K562 (cell line): ENCODE data around the gene UGT3A2. TPM values are rescaled to one million over a fixed set of nuclear protein-coding genes. Genes with fewer than 3 reads are reported as not detected.

Source experiments
- ATAC-seq: fragments of 200-7000 bp; cut with Tn5 transposase; 3 replicates; pipeline ENCODE4 v1.9.1; 2020; ENCODE audit warnings: moderate library complexity
- BruUV-seq: library from RNA; stranded (reverse); fragments of 400-500 nt; replicated peaks from 2 replicates; lab custom pipeline; 2021; lab: Mats Ljungman, UMichigan
- CTCF ChIA-PET: fragments of 300-600 bp; formaldehyde crosslinking; extraction: SDS; loops from one replicate; lab custom pipeline; 2021; ENCODE audit warnings: low intra/inter-chr PET ratio; lab: Yijun Ruan, JAX
- POLR2A ChIA-PET: fragments of 300-600, 350-650 bp; sonication (Branson Sonifier 250); formaldehyde crosslinking; extraction: SDS; loops from one replicate; lab custom pipeline; 2021; ENCODE audit warnings: antibody characterized with exemption, inconsistent platforms; lab: Yijun Ruan, JAX
- DNase-seq, 4 experiments: peaks; one replicate each; pipeline versions ENCODE4 v3.0.0 to v3.0.0-alpha.2; 2011 to 2018; ENCODE audit warnings: low spot score in 3 of 4, mixed read lengths in 3 of 4; ENCODE audit errors: extremely low read depth in 1 of 4
- FAIRE-seq: peaks from 2 replicates; lab custom pipeline; 2011; peaks lifted over from hg19 to GRCh38; lab: Jason Lieb, UNC
- H2AFZ ChIP-seq: 2 replicates; pipeline ENCODE4 v1.6.0; 2011; ENCODE audit warnings: low read depth, low read length, control low read depth, inconsistent platforms
- H3K27ac ChIP-seq: fragments of 200-600 bp; 3 replicates; pipeline ENCODE4 v1.8.0; 2011; ENCODE audit warnings: low read depth, mild to moderate bottlenecking, control low read depth, inconsistent platforms, low read length, moderate library complexity, mixed read lengths; ENCODE audit errors: extremely low read depth
- H3K27me3 ChIP-seq, 2 experiments: fragments of 300-600 bp in 1 of 2; 2 replicates in 1 of 2; 3 replicates in 1 of 2; pipeline versions ENCODE4 v1.6.0 to v1.8.0; 2011; ENCODE audit warnings: inconsistent platforms in 2 of 2, low read length in 2 of 2, mild to moderate bottlenecking in 1 of 2, mixed read lengths in 1 of 2, moderate library complexity in 1 of 2; ENCODE audit not compliant: control insufficient read depth in 2 of 2, insufficient read depth in 2 of 2
- H3K36me3 ChIP-seq: fragments of 300-600 bp; 3 replicates; pipeline ENCODE4 v1.8.0; 2011; ENCODE audit warnings: mild to moderate bottlenecking, low read length, inconsistent platforms; ENCODE audit not compliant: control insufficient read depth, insufficient read depth
- H3K4me1 ChIP-seq, 2 experiments: fragments of 200-600 bp in 1 of 2; replicated peaks in 1 of 2; 2 replicates in 1 of 2; 3 replicates in 1 of 2; pipeline versions ENCODE4 v1.5.1 to v1.8.0; 2011; ENCODE audit warnings: inconsistent platforms in 2 of 2, low read length in 2 of 2, mild to moderate bottlenecking in 1 of 2, mixed read lengths in 1 of 2, moderate library complexity in 1 of 2; ENCODE audit not compliant: control insufficient read depth in 2 of 2, insufficient read depth in 2 of 2
- H3K4me2 ChIP-seq: 2 replicates; pipeline ENCODE4 v1.6.1; 2011; ENCODE audit warnings: low read length, control low read depth, inconsistent platforms, mixed read lengths; ENCODE audit not compliant: insufficient read depth
- H3K4me3 ChIP-seq: fragments of 200-600 bp; sonication (generic), shearing (Covaris generic); 2 replicates; pipeline ENCODE4 v1.5.1; 2016; ENCODE audit warnings: control low read depth, inconsistent platforms
- H3K79me2 ChIP-seq: fragments of 200-600 bp; 3 replicates; pipeline ENCODE4 v1.8.0; 2011; ENCODE audit warnings: low read length, inconsistent platforms; ENCODE audit not compliant: control insufficient read depth, insufficient read depth
- H3K9ac ChIP-seq, 2 experiments: 2 replicates each; pipeline versions ENCODE4 v1.6.0 to v1.6.1; 2011; ENCODE audit warnings: low read depth in 2 of 2, low read length in 2 of 2, control low read depth in 1 of 2, inconsistent platforms in 1 of 2, mild to moderate bottlenecking in 1 of 2, mixed read lengths in 1 of 2; ENCODE audit not compliant: insufficient read depth in 1 of 2
- H3K9me1 ChIP-seq: one replicate; pipeline ENCODE4 v1.6.0; 2011; ENCODE audit warnings: inconsistent platforms, mild to moderate bottlenecking, low read length, moderate library complexity; ENCODE audit not compliant: control insufficient read depth, insufficient read depth
- H3K9me3 ChIP-seq: replicated peaks from 2 replicates; pipeline ENCODE4 v1.5.1; 2011; ENCODE audit warnings: low read depth, low read length, inconsistent platforms; ENCODE audit not compliant: control insufficient read depth, insufficient read depth
- H4K20me1 ChIP-seq: replicated peaks from 2 replicates; pipeline ENCODE4 v1.6.1; 2011; ENCODE audit warnings: low read length, inconsistent platforms, mixed read lengths; ENCODE audit not compliant: control insufficient read depth, insufficient read depth
- HEY1 ChIP-seq: fragments of 250-450 bp; sonication (Bioruptor Pico); IDR thresholded peaks from 2 replicates; pipeline ENCODE4 v1.5.0; 2020; ENCODE audit warnings: mild to moderate bottlenecking, moderate library complexity, borderline replicate concordance
- MLX ChIP-seq, 2 experiments: fragments of 450-650 bp in 1 of 2; sonication (generic) in 1 of 2; formaldehyde crosslinking; conservative IDR thresholded peaks; 2 replicates each; pipeline versions ENCODE4 v1.4.0 to v1.8.1; 2020 to 2022; ENCODE audit warnings: mild to moderate bottlenecking in 1 of 2, missing genetic modification reagents in 1 of 2
- PYGO2 ChIP-seq: fragments of 450-650 bp; IDR thresholded peaks from 2 replicates; pipeline ENCODE4 v1.6.1; 2016; ENCODE audit warnings: mild to moderate bottlenecking, missing genetic modification characterization, moderate library complexity, missing compliant biosample characterization
- ZNF518B ChIP-seq: fragments of 250-450 bp; sonication (Bioruptor Pico); IDR thresholded peaks from 2 replicates; pipeline ENCODE4 v1.5.0; 2021; ENCODE audit warnings: mild to moderate bottlenecking, moderate library complexity
- WGBS: fragments of 100-300 bp; shearing (Covaris generic); methylation state at CpG from one replicate; pipeline ENCODE4 v1.1.6; 2016; ENCODE audit warnings: low coverage, mixed read lengths; ENCODE audit not compliant: insufficient coverage; ENCODE audit errors: missing lambda C conversion rate; 5-methylcytosine and 5-hydroxymethylcytosine counted together
- in situ Hi-C: fragments of 300-500 bp; cut with MboI; formaldehyde crosslinking; loops from 4 replicates; pipeline ENCODE4 v1.15.0; 2018; ENCODE audit warnings: inconsistent platforms, mixed read lengths
- intact Hi-C: fragments of 100-400 bp; cut with micrococcal nuclease; formaldehyde crosslinking; loops from 2 replicates; pipeline ENCODE4 v1.14.2; 2022
- polyA plus RNA-seq, 8 experiments: library from polyadenylated mRNA; depleted of rRNA in 4 of 8; stranded (reverse) in 5 of 8; unstranded in 3 of 8; fragments of >200 nt; fragmentation: Nextera tagmentation in 2 of 8; fragmentation: Illumina TruSeq in 1 of 8; extraction: Ambion mirVana in 2 of 8; extraction: Trizol in 1 of 8; gene quantifications; 2 replicates each; pipeline versions ENCODE4 v1.2.1 to v1.2.3, GENCODE V29; 2011 to 2014; ENCODE audit warnings: inconsistent platforms in 1 of 8, missing spikeins in 1 of 8
- total RNA-seq, 7 experiments: library from RNA; depleted of rRNA in 6 of 7; stranded (reverse); fragments of >200 nt in 6 of 7; fragmentation: Illumina TruSeq in 2 of 7; extraction: Trizol in 2 of 7; gene quantifications; 2 replicates each; pipeline versions ENCODE4 v1.2.1 to v1.2.3, GENCODE V29; 2011 to 2021; ENCODE audit warnings: low replicate concordance in 1 of 7
- TF ChIP-seq, protein P1 (sequence below): fragments of 200-400 bp; formaldehyde crosslinking; IDR thresholded peaks from 2 replicates; pipeline ENCODE4 v1.6.1; 2017; ENCODE audit warnings: mild to moderate bottlenecking, low read depth, low read length, moderate library complexity

Gene UGT3A2
- total and polyA plus RNA-seq, 9 of the 15 experiments (the other 6 are each of a cell fraction or from before 2014, with no cell fraction given) = not detected

DNA sequence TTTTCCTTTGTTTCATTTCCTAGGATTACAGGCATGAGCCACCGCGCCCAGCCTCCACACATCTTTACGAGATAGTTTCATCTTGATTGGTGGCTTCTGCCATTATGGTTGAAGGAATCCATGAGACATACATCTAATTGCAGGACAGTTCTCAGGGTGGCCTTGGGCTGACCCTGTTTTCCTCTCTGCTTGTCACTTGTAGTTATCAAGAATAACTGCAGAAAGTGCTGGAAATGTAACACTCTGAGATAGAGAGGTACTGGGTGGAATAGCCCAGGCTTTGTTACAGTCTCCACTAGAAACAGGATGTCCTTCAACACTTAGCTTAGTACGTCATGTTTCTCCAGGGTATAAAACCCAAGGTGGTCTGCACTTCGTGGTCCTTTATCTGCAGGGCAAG is 10.7 kb downstream of the UGT3A2 start:
- ATAC-seq = no peak
- no peaks in the 10 kb centered on the region for H3K4me1 ChIP-seq
- no peak overlapping the region for H3K4me2 ChIP-seq
- intact Hi-C loops = no loop called here
- 4% methylated on average over 5 of the region's 5 CpGs for WGBS
- no peaks in the 10 kb centered on the region for H3K9me3 ChIP-seq
- H3K36me3 ChIP-seq = no peaks in the 10 kb centered on the region
- H3K27ac ChIP-seq = no peak overlapping the region
- TF ChIP-seq, protein P1, sequence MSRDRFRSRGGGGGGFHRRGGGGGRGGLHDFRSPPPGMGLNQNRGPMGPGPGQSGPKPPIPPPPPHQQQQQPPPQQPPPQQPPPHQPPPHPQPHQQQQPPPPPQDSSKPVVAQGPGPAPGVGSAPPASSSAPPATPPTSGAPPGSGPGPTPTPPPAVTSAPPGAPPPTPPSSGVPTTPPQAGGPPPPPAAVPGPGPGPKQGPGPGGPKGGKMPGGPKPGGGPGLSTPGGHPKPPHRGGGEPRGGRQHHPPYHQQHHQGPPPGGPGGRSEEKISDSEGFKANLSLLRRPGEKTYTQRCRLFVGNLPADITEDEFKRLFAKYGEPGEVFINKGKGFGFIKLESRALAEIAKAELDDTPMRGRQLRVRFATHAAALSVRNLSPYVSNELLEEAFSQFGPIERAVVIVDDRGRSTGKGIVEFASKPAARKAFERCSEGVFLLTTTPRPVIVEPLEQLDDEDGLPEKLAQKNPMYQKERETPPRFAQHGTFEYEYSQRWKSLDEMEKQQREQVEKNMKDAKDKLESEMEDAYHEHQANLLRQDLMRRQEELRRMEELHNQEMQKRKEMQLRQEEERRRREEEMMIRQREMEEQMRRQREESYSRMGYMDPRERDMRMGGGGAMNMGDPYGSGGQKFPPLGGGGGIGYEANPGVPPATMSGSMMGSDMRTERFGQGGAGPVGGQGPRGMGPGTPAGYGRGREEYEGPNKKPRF = no peak
- TF ChIP-seq, all 486 proteins: peak for 0
- FAIRE-seq = no peak
- ChIA-PET POLR2A (interaction anchor here (0.7 kb wide), 1 partner anchor 24 kb away, joined by 3 read pairs; no protein-coding TSS in a partner anchor), CTCF (no interaction called here)
- H3K79me2 ChIP-seq = no peaks in the 10 kb centered on the region
- no peak overlapping the region for H3K9ac ChIP-seq
- H3K27me3 ChIP-seq = peaks cover 0 to 5% of the 10 kb centered on the region in 2 experiments; a peak in 3 of 5 replicates
- no peaks in the 10 kb centered on the region for H3K9me1 ChIP-seq
- H2AFZ ChIP-seq = no peak overlapping the region
- in situ Hi-C loops = no loop called here
- no peak for DNase-seq
- no peaks in the 10 kb centered on the region for H4K20me1 ChIP-seq
- no TSS peak for BruUV-seq
- H3K4me3 ChIP-seq = no peak overlapping the region

DNA sequence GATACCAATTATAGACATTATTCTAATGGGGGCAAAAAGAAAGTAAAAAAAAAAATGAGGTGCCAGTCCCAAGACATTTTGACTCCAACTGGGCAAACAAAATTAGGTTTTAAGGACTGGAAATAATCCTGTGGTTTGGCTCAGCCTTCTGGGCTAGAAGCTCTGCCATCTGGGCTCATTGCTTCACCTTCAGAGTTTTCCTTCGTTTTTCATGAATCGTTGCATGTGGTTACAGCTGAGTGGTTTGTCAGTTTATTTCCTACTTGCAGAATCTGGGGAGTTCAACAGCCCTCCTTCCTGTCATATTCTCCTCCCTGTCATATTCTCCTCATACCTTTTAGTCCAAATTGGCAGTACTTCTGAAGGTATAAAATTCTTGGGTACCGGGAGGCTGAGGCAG is 12.0 kb downstream of the UGT3A2 start:
- peaks cover 0 to 5% of the 10 kb centered on the region in 2 experiments; a peak in 3 of 5 replicates for H3K27me3 ChIP-seq
- no peak overlapping the region for H3K4me3 ChIP-seq
- FAIRE-seq (no peak), ATAC-seq (no peak), DNase-seq (no peak)
- ChIA-PET CTCF (no interaction called here), POLR2A (no interaction called here)
- no peaks in the 10 kb centered on the region for H3K9me1 ChIP-seq
- H3K36me3 ChIP-seq = no peaks in the 10 kb centered on the region
- H2AFZ ChIP-seq = no peak overlapping the region
- no TSS peak for BruUV-seq
- no peak overlapping the region for H3K9ac ChIP-seq
- intact Hi-C loops = no loop called here
- in situ Hi-C loops = no loop called here
- no peak overlapping the region for H3K4me2 ChIP-seq
- H3K9me3 ChIP-seq = no peaks in the 10 kb centered on the region
- no peaks in the 10 kb centered on the region for H3K79me2 ChIP-seq
- H3K4me1 ChIP-seq = no peaks in the 10 kb centered on the region
- no peak overlapping the region for H3K27ac ChIP-seq
- H4K20me1 ChIP-seq = no peaks in the 10 kb centered on the region
- WGBS = 5% methylated on average over 3 of the region's 3 CpGs
- no peak for TF ChIP-seq HEY1 (CRISPR knock-in tag)
- TF ChIP-seq MLX (CRISPR knock-in tag; conservative IDR thresholded peaks at IDR 0.05) = no peak
- TF ChIP-seq PYGO2 (tag) = no peak
- no peak for TF ChIP-seq ZNF518B (CRISPR knock-in tag)
